Eye (tissue), 1 donor: ENCODE measurements around the gene CD59.
A peak's percentile ranks its signal among the peaks of the same experiment; 100 is the strongest.
"Not testable (repeated sequence)": the region's sequence is repeated elsewhere in the genome, so short reads cannot be mapped to it uniquely, and the experiment has no call there.

Experiments used
- DNase-seq: peaks from one replicate; pipeline ENCODE4 v3.0.0-alpha.2; 2015

CD59 gene

GRCh38 chr11:33713151-33713855, 22.9 kb downstream of the CD59 start:
- no peak for DNase-seq

GRCh38 chr11:33712436-33712835, 23.8 kb downstream of the CD59 start:
- DNase-seq, result no peak

GRCh38 chr11:33709466-33709865, 26.8 kb downstream of the CD59 start:
- no peak for DNase-seq

- no peak for DNase-seq
These were observed 27.2 kb downstream of the CD59 start for GRCh38 chr11:33708985-33709384.

- not testable (repeated sequence) for DNase-seq
These were observed 28.4 kb downstream of the CD59 start for GRCh38 chr11:33707831-33708230.

GRCh38 chr11:33706966-33707365, 29.3 kb downstream of the CD59 start:
- DNase-seq, result no peak

- no peak for DNase-seq
These were observed 29.7 kb downstream of the CD59 start for GRCh38 chr11:33706546-33706945.

- DNase-seq, result no peak
These were observed 31.8 kb downstream of the CD59 start for GRCh38 chr11:33704240-33705002.

GRCh38 chr11:33703788-33704187, 32.4 kb downstream of the CD59 start:
- DNase-seq, result no peak

GRCh38 chr11:33703234-33703633, 33.0 kb downstream of the CD59 start:
- no peak for DNase-seq

- no peak for DNase-seq
These were observed 34.7 kb downstream of the CD59 start for GRCh38 chr11:33701302-33702230.

- DNase-seq, result peak; percentile 99
These were observed 35.5 kb downstream of the CD59 start, which contains the start of gene C11orf91 for GRCh38 chr11:33700502-33701271. TSS of gene C11orf91 (minus strand) at chr11:33700826. CDS start at chr11:33700740, 86 bp downstream.

GRCh38 chr11:33700063-33700501, 36.1 kb downstream of the CD59 start:
- no peak for DNase-seq

GRCh38 chr11:33699515-33700062, 36.6 kb downstream of the CD59 start:
- no peak for DNase-seq

- DNase-seq, result no peak
These were observed 37.3 kb downstream of the CD59 start for GRCh38 chr11:33698921-33699320.

GRCh38 chr11:33697997-33698396, 38.2 kb downstream of the CD59 start:
- DNase-seq, result no peak

GRCh38 chr11:33696931-33697638, 39.1 kb downstream of the CD59 start:
- DNase-seq, result no peak

GRCh38 chr11:33696411-33696810, 39.8 kb downstream of the CD59 start:
- DNase-seq, result no peak

GRCh38 chr11:33695051-33695566, 41.1 kb downstream of the CD59 start:
- DNase-seq, result peak; percentile 45

GRCh38 chr11:33694346-33695050, 41.7 kb downstream of the CD59 start:
- DNase-seq, result peak; percentile 49
